ENCODE measurements around the gene ANKS3.
A peak's percentile ranks its signal among the peaks of the same experiment; 100 is the strongest.

ANKS3 gene

DNA sequence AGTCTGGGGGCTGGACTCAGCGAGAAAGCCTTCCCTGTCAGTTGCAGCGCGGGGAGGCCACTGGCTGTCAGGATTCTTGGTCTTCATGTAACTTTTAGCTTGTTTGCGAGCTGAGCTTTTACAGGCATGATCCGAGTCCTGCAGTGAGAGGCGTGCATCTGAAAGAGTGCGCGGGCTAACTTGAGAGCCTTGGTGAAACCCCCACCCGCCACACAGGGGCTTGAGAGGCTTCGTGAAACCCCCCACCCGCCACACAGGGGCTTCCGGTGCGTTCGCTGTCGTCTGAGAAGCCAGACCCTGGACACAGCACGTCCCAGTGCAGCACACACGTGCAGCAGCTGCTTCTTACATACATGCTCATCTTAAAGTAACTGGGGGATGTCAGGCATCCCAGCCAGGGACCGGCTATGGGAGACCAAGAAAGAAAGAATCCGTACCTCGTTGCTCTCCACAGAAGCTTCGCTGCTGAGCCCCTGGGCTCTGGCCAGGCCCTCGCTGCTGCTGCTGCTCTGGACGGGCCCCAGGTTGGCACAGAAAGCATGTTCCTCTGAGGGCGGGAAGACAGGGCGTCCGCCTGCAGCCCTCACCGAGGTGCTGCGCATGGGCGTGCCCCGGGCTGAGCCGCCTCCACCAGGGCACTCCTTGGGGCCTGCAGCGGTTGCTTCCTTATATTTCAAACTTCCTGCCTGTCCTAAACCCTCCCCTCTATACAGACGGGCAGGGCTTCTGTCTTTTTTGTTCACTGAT, 32.9 kb downstream of the ANKS3 start:
- no peak for DNase-seq (ENCODE audit: low read depth)

DNA sequence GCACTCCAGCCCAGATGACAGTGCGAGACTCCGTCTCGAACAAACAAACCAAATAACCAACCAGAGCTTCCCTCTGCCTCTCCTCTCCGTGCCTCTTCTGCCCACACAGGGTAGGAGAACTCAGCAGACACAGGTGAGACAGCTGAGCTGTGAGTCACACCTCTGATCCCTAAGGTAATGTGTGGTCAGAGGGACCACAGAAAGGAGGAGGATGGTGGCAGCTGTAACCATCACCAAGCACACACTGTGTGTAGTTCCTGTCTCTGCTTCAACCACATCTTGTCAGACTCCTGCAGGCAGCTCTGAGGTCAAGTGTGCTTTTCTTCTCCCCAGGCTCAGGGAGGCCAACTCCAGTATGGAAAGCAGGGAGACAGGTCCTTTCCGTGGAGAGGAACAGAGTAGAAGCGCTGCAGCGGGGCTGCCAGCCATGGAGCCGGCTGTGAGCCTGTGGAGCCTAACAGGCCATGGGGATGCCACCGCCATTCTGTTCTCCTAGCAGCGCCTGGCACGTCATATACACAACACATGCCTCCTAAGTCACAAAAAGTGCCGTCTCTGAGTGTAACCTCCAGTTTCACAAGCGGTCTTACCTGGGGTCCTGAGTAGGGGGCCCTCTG, 33.6 kb downstream of the ANKS3 start:
- DNase-seq (ENCODE audit: low read depth): peak; percentile 55
- H3K4me3 ChIP-seq (ENCODE audit: low read length): no peak overlapping the region
- no peak for TF ChIP-seq CTCF (IDR thresholded peaks at IDR 0.05; ENCODE audit: insufficient read depth, low read depth, low read length, missing control alignments)

More for the DNA sequence above, 32.9 kb downstream of the ANKS3 start:
- no peak for TF ChIP-seq CTCF (IDR thresholded peaks at IDR 0.05; ENCODE audit: insufficient read depth, low read depth, low read length, missing control alignments)
- H3K4me3 ChIP-seq (ENCODE audit: low read length): no peak overlapping the region

DNA sequence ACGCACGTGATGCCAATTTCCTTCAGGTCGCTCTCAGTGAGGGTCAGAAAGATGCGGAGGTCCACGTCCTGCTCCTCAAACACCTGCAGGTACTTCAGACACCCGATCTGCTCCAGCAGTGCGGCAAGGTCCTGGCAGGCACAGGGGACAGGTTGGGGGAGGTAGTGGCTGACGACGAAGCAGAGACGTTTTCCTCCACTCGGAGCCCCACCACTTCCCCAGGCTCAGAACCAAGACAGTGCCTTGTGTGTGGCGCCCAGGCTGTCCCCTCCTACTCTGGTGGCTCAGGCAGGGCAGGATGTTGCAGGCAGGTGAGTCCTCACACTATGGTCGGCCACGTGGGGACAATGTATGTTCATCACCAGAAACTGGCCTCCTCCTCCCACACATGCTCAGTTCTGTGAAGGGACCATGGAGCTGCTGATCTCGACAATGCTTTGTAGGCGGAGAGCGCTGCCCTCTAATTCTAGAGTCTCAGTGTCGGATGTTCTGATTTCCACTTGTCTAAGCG, 35.0 kb downstream of the ANKS3 start:
- DNase-seq (ENCODE audit: low read depth): no peak
- H3K4me3 ChIP-seq (ENCODE audit: low read length): no peak overlapping the region
- TF ChIP-seq CTCF (IDR thresholded peaks at IDR 0.05; ENCODE audit: insufficient read depth, low read depth, low read length, missing control alignments): no peak

GRCh38 chr16:4698321-4699045, 35.6 kb downstream of the ANKS3 start:
- no peak for TF ChIP-seq CTCF (IDR thresholded peaks at IDR 0.05; ENCODE audit: insufficient read depth, low read depth, low read length, missing control alignments)
- no peak overlapping the region for H3K4me3 ChIP-seq (ENCODE audit: low read length)

DNA sequence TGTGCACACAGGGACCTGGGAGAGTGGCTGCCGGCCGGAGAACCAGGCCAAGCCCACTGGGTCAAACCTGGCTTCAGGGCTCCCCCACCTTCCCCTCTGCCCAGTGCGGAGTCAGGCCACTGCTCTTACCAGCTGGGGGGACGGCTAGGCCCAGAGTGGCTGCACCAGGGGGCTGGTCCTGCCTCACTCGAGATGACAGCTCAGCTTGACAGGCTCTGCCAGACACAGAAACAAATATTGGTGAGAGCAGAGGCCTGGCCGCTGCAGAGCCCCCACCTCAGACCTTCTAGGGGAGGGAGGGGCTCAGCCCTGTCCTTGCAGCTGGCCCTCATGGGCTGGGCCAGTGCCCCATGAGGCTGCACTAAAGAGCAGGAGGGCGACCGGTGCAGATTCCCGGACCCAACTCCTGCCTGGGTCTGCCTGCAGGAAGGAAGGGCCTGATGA, 36.2 kb downstream of the ANKS3 start:
- no peak for TF ChIP-seq CTCF (IDR thresholded peaks at IDR 0.05; ENCODE audit: insufficient read depth, low read depth, low read length, missing control alignments)
- H3K4me3 ChIP-seq (ENCODE audit: low read length): no peak overlapping the region

More at GRCh38 chr16:4698321-4699045, 35.6 kb downstream of the ANKS3 start:
- no peak for DNase-seq (ENCODE audit: low read depth)

DNA sequence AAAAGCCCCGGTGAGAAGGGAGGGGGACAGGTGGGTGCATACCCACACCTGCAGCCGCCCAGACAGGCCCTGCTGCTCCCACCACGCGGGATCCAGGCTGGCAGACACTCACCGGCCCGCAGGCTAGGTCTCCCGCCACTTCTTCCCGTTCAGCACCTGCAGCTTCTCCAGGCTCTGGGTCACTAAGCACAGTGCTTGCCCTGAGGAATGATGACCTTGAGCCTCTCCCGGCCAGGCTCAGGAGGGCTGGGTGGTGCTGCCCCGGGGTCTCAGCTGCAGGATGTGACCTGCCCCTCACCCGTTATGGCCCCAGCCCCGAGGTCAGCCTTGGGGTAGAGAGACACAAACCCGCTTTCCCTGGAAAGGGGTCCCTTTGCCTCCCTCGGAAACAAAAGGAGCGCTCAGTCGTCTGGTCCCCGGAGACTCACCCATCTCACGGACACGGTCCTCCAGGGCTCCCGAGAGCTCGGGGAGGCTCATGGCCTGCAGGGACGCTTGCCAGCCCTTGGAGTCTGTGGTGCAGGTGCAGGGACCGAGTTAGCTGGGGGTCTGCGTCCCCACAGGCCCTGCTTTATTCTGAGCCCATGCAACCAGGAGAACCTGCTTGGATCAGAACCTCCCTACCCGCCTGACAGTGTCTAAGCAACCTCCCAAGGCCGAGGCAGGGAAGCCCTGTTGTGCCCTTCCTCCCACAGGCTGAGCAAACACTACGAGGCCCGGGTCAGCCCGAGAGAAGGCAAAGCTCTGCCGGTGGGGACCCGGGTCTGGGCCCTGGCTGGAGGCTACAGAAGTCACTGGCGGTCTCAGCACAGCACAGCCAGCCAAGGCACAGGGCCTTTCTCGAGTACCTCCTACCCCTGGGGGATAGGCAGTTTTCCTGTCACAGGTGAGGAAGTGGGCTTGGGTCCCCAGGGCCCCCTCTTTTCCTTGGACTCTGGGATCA, 36.9 kb downstream of the ANKS3 start:
- TF ChIP-seq CTCF (IDR thresholded peaks at IDR 0.05; ENCODE audit: insufficient read depth, low read depth, low read length, missing control alignments): no peak
- no peak for DNase-seq (ENCODE audit: low read depth)
- H3K4me3 ChIP-seq (ENCODE audit: low read length): no peak overlapping the region

More for the DNA sequence above, 36.2 kb downstream of the ANKS3 start:
- DNase-seq (ENCODE audit: low read depth): no peak
